Measurements from ENCODE around the gene PTPRG.

Gene PTPRG

DNA sequence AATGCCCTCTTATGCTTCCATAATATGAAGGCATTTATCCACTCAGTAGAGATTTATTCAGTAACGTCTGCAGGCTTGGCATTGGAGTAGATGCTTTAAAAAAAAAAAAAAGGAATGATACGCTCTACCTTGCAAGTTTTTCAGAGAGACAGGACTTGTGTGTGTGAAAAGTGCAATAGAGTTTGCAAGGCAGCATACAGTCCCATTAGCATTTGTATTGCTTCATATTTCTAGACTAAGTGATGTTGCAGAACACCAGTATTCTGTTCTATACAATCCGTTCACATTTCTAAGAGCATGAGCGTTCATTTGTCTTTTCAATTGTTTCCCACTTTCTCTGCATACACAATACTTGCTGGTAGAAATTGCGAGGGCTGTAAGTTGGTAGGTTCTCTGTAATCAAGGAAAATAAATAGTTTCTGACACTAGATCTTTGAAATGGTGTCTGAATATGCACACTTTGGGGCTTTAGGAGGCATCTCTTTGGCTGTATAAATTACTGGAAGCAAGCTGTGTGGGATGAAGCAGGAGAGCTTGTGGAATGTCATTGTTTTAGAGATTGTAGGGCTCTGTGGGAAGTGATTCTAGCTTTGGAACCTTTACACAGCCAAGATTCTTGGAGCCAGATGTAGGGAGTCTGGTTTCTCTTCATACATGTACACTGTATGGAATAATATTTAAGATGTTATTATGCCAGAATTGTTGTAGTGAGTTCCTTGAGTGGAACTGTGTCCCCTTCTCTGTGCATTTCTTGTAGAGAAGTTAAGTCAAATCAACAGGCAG, 549.3 kb downstream of the PTPRG start:
- no peak for DNase-seq (ENCODE audit: low read depth in 2 of 2)

DNA sequence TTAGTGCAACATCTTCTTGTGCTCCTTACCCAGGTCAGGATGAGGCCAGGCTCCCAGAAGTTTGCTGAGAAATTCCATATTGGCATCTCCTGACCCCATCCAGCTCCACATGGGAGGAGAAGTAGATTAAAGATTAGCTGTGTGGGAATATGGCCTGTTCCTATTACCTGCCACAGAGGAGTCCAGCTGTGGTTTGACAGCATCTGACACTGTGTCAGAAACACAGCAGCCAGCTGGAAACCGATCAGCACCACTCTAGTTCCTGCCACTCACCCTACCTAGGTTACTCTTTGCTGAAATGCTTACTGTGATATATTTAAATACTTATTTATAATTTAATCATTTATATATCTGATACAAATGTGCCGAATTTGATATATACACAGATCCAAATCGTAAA, 551.7 kb downstream of the PTPRG start:
- no peak for DNase-seq (ENCODE audit: low read depth in 2 of 2)

GRCh38 chr3:62114763-62115162, 553.4 kb downstream of the PTPRG start:
- no peak for DNase-seq (ENCODE audit: low read depth in 2 of 2)

GRCh38 chr3:62117903-62118548, 556.7 kb downstream of the PTPRG start:
- DNase-seq (ENCODE audit: low read depth in 2 of 2) = no peak

DNA sequence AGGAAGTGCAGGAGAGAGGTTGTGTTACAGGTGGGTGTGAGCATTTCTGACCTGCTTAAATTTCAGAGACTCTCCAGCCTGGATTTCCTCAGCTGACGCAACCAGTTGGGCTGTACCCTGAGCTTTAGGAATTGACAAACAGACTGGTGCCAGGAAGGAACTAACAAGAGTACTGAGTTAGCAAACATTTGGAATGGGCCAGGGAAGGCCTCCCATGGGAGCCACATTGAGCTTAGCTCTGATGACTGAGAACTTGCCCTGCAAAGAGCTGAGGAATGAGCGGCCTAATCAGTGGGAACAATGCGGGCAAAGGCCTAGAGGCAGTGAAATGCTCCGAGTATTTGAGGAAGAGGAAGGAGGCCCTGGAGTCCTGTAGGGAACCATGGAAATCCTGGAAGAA, 557.8 kb downstream of the PTPRG start:
- DNase-seq (ENCODE audit: low read depth in 2 of 2) = no peak

GRCh38 chr3:62122819-62123218, 561.4 kb downstream of the PTPRG start:
- DNase-seq (ENCODE audit: low read depth in 2 of 2) = no peak

- no peak for DNase-seq (ENCODE audit: low read depth in 2 of 2)
Observed at GRCh38 chr3:62125380-62125779, 564.0 kb downstream of the PTPRG start.

GRCh38 chr3:62127116-62127515, 565.7 kb downstream of the PTPRG start:
- no peak for DNase-seq (ENCODE audit: low read depth in 2 of 2)

DNA sequence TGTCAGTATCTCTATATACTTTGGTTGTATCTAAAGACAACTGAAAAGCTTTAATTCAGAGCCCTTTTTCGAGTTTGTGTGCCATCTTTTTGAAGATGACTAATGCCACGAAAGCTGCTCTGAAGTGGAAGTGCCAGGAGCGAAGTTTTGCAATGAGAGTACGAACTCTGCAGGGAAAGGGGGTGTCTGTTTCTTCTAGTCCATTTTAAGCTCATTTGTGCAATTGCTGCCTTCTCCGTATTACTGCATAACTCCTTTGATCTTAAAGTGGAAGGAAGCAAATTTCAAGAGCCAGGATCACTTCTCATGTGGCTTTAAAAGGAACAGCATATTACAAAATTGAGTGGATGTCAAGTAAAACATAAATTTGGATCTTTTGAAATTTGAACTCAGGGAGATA, 566.7 kb downstream of the PTPRG start:
- no peak for DNase-seq (ENCODE audit: low read depth in 2 of 2)

DNA sequence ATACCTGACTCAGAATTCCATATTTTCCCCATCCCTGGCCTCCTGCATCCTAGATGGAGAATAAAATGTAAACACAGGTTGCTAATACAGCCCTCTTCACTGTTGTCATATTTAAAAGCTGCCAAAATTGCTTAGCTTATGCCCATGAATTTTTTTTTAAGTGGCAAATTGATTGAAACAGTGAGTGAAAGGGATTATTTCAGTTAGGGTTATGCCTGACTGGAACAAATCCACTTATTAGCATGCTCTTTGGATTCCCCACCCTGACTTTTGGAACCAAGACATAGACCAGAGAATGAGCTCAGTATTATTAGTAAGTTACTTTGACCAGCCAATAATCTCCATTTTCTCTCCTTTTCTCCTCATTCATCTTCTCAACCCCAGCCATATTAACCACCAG, 567.3 kb downstream of the PTPRG start:
- no peak for DNase-seq (ENCODE audit: low read depth in 2 of 2)

DNA sequence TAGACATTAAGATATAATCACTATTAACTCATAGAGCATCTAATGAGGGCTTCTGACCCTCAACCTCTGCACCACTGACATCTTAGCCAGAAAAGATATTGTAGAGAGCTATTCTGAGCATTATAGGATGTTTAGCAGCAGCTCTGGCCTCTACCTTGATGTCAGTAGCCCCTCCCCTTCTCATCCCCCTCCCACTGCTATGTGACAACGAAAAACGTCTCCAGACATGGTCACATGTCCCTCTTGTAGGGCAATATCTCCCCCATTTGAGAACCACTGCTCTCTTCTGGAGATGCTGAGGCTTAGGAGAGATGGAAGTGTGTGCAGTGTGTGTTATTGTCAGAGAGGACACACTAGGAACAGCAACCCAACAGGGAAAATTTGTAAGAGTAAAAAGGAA, 569.7 kb downstream of the PTPRG start:
- DNase-seq (ENCODE audit: low read depth in 2 of 2) = no peak

DNA sequence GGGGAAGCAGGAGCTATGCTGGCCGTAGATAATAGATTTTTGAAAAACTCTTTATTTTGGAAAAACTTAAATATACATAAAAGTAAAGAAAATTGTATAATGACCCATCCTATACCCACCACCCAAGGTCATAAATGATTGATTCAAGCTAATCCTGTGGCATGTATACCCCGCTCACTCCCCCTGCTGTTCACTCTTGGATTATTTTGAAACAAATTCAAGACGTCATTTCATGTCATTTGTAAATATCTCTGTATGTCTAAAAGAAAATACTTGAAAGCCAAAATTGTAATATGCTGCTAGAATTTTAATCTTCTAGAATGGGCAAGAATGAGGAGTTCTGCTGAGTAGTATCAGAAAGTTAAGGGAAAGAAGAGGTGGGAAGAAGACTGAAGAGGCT, 570.2 kb downstream of the PTPRG start:
- no peak for DNase-seq (ENCODE audit: low read depth in 2 of 2)

- no peak for DNase-seq (ENCODE audit: low read depth in 2 of 2)
Observed at GRCh38 chr3:62132027-62132602, 570.7 kb downstream of the PTPRG start.

- no peak for DNase-seq (ENCODE audit: low read depth in 2 of 2)
Observed at GRCh38 chr3:62133015-62133414, 571.6 kb downstream of the PTPRG start.

- DNase-seq (ENCODE audit: low read depth in 2 of 2) = no peak
Observed at GRCh38 chr3:62134061-62134496, 572.7 kb downstream of the PTPRG start.

DNA sequence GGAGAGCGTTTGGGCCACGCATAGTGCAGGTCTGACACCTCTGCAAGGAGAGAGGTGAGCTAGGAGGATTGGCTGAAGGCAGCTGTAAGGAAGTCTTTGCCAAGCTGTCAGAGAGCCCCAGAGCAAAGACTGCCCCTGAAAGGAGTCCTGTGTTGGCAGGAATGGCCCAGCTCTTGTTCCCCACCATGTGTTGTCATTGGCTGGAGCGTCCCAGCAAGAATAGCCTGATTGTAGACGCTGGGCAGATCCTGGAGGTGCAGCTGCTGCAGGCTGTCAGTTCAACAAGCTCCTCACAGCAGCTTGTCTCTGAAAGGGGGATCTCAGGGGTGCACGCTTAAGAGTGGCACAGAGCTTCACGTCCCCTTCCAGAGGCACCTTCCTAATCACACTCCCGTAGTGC, 574.4 kb downstream of the PTPRG start:
- no peak for DNase-seq (ENCODE audit: low read depth in 2 of 2)

DNA sequence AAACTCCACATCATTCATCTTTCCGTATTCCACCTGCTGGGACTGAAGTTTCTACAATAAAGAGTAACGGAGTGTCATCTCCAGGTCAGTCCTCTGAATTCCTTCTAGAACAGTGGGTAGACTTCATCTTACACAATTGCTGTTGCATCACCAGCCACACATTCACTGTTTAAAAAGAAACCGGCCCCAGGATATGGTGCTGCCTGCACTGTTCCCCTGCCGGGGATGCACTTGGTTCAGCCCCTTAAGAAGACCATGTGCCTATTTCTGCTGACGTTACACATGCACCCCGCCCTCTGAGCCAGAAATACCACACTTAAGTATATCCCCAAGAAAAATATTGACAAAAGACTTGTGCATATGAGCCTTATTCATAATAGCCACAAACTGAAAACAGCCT, 578.6 kb downstream of the PTPRG start:
- DNase-seq (ENCODE audit: low read depth in 2 of 2) = no peak

- no peak for DNase-seq (ENCODE audit: low read depth in 2 of 2)
Observed at GRCh38 chr3:62142331-62143085, 581.1 kb downstream of the PTPRG start.

- no peak for DNase-seq (ENCODE audit: low read depth in 2 of 2)
Observed at GRCh38 chr3:62143843-62144450, 582.6 kb downstream of the PTPRG start.

GRCh38 chr3:62144482-62144881, 583.1 kb downstream of the PTPRG start:
- no peak for DNase-seq (ENCODE audit: low read depth in 2 of 2)

DNA sequence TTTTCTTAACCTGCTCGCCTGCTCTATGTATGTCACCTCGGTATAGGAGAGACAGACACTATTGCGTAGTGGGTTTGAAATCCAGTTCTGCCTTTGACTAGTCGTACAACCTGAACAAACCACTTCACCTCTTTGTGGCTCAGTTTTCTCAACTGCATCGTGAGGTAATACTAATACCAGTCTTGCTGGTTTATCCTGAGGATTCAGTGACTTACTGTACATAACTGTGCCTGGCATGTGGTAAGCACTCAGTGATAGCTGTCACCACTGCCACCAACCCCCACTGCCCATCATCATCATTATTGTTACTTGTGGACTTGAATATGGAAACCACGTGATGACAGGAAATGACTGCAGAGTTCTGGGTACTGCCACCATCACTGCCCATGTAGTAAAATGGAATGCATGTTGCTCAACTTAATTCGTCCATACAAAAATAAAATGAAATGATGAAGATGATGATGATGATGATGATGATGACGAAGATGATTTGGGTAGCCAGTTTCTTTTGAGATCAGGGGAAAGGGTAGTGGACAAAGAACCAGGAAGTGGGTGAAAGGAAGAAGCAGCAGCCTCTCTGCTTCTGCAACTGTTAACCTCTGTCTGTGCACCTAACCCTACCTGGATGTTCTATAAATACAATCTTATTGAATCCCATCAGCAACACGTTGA, 583.9 kb downstream of the PTPRG start:
- DNase-seq (ENCODE audit: low read depth in 2 of 2) = no peak
